Cardiac fibroblast (primary cell): ENCODE measurements around the gene MYO5B.

ENCODE experiments used
- DNase-seq, 2 donors: peaks; one replicate each; pipeline versions ENCODE4 v3.0.0 to v3.0.0-alpha.2; 2010; ENCODE audit warnings: low read depth in 2 of 2
- H3K4me3 ChIP-seq, 2 donors: replicated peaks in 1 of 2; 1 replicate in 1 of 2; 2 replicates in 1 of 2; pipeline ENCODE4 v1.5.1; 2011; ENCODE audit warnings: low read depth in 2 of 2, low read length in 2 of 2, mild to moderate bottlenecking in 2 of 2, moderate library complexity in 1 of 2
- TF ChIP-seq, protein P1 (sequence below): IDR thresholded peaks from one replicate; pipeline ENCODE4 v1.5.1; 2011; ENCODE audit warnings: low read depth, mild to moderate bottlenecking, low read length, inconsistent platforms

MYO5B gene

DNA sequence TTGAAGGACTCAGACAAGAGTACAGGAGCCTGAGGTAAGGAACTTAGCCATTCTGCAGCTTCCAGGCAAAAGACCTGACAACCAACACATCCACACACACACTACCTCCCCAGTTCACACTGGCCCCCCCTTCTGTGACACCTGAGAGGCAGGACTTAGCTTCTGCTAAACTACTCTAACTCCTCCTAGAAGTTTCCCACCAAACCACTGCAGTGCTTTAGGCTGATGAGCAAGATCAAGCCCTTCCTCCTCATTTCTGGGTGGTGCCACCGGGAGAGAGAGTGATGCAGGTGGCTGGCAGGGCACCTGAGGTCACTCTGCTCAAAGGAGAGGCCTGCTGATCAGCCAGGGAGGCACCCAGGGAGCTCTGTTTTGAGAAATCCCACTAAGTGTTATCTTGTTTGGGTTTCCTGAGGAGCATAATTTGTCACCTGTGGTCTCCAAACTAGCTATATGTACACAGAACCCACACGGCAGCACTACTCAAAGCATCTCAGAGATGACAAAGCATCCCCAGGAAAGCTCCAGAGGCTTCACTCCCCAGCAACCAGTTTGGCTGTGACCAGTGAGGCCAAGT lies 188.4 kb downstream of the MYO5B start:
- DNase-seq, result no peak
- H3K4me3 ChIP-seq, result no peak overlapping the region
- TF ChIP-seq, protein P1, sequence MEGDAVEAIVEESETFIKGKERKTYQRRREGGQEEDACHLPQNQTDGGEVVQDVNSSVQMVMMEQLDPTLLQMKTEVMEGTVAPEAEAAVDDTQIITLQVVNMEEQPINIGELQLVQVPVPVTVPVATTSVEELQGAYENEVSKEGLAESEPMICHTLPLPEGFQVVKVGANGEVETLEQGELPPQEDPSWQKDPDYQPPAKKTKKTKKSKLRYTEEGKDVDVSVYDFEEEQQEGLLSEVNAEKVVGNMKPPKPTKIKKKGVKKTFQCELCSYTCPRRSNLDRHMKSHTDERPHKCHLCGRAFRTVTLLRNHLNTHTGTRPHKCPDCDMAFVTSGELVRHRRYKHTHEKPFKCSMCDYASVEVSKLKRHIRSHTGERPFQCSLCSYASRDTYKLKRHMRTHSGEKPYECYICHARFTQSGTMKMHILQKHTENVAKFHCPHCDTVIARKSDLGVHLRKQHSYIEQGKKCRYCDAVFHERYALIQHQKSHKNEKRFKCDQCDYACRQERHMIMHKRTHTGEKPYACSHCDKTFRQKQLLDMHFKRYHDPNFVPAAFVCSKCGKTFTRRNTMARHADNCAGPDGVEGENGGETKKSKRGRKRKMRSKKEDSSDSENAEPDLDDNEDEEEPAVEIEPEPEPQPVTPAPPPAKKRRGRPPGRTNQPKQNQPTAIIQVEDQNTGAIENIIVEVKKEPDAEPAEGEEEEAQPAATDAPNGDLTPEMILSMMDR, result no peak

DNA sequence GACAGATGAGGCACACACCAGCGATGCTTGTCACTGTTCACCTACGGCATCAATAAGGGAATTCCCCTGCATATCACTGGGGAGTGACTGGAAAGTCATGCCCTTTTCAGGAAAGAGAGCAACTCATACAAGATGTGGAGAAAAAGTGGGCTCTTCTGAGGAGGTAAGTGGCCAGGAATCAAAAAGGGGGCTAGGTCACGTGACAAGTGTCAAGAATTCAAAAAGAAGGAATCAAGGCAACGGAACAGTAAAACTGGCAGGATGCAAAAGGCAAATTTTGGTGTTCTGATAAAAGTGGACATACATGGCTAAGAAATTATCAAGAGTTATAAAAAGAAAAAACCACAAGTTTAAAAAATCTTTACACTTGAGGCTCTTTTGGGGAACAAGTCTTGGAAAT lies 190.9 kb downstream of the MYO5B start:
- DNase-seq, result no peak
- H3K4me3 ChIP-seq, result no peak overlapping the region
- TF ChIP-seq, protein P1, result no peak

DNA sequence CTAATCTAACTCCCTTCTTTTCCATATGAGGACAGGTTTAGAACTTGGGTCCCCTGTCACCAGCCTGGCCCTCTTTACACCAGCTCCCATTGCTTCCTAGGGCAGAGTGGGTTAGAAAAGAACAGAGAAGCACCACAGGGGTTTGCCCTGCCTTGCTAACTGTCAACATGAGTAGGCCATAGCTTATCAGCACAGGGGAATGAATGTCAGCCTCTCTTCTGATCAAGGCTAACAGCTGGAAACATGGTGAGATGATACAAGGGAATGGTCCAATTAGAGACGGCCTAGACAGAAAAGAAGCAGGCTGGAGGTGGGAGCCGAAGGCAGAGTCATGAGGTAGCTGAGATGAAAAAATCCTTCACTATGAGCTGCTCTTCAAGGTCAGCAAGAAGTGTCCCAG lies 192.2 kb downstream of the MYO5B start:
- H3K4me3 ChIP-seq, result no peak overlapping the region
- no peak for DNase-seq
- TF ChIP-seq, protein P1, result no peak

DNA sequence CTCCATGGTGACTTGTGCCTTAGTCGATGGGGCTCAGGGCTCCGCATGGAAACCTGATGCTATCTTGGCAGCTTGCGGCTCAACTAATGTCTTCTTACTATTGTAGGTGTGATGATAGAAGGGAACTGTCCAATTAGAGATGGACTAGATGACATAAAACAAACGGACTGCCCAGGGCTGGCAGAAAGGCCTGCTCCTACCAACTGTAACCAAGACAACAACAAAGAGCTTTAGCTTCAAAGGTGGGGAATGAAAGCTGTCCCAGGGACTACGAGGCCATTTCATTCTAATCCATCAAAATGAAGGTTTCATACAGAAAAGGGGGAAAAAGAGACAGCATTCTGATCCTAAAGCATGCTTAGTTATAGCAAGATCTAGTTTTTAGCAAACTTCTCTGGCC lies 194.7 kb downstream of the MYO5B start:
- DNase-seq, result no peak
- TF ChIP-seq, protein P1, result no peak
- no peak overlapping the region for H3K4me3 ChIP-seq

DNA sequence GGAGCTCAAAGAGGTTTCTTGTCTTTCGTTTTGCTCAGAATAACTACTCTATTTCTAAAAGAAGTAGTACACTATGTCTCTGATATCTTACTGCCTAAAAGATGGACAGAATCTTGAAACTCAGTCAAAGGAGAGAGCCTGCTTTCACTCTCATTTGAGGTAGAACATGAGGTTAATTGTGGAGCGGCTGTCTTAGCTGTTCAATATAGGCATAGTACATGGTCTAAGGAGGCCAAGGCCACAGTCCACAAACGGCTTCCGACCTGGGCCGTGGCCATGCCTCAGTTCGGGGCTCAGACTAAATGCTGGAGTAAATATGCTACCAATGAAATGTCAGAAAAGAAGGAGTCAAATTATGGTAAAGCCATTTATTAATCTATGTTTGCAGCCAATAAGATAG lies 195.8 kb downstream of the MYO5B start:
- TF ChIP-seq, protein P1, result no peak
- no peak overlapping the region for H3K4me3 ChIP-seq
- DNase-seq, result no peak

DNA sequence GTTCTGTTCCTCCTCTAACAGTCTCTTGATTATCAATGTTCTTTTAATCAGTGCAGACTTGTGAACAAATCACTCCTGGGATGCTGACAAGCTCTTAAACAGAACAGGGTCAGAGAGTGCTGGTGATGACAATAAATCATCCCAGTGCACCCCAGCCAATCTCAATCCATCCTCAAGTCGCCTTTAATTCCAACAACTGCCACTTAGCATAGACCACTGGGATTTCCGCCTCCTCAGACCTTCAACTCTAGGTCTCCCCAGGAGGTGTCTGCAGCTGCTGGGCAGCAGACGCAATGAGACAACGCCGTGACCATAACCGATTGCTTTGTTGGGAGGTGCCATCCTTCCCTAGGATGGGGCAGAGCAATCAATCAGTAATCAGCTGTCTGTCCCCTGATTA lies 197.4 kb downstream of the MYO5B start:
- H3K4me3 ChIP-seq, result no peak overlapping the region
- TF ChIP-seq, protein P1, result no peak
- DNase-seq, result no peak

DNA sequence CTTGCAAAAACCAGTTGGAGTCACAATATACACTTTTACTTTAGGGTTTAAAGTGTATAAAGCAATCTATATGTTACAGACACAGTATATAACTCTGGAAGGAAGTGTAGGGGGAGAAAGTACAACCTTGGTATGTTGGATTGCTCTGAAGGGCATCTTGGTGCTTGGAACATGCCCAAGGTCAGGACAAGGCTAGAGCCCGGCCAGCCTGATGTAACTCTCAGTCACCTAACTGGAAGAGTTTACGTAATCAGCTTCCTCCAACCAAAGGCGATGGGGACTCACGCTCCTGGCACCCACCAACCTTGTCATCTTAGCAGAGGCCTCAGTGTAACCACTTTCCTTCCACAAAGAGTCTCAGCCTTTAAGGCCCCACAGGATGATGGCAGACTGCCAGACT lies 200.5 kb downstream of the MYO5B start:
- no peak for DNase-seq
- H3K4me3 ChIP-seq, result no peak overlapping the region
- TF ChIP-seq, protein P1, result no peak
